Right lobe of liver (tissue), 4 donors: ENCODE data around the gene CORO2B.

ENCODE experiments used
- CTCF ChIP-seq, 4 donors: fragments of 200-600 bp in 3 of 4; fragments of 450-650 bp in 1 of 4; IDR thresholded peaks; one replicate each; pipeline versions ENCODE4 v1.5.1 to v1.8.0; 2016 to 2022; ENCODE audit warnings: antibody characterized with exemption in 4 of 4, mild to moderate bottlenecking in 2 of 4
- POLR2A ChIP-seq: fragments of 450-650 bp; IDR thresholded peaks from one replicate; pipeline ENCODE4 v1.6.1; 2017; ENCODE audit warnings: antibody characterized with exemption, mild to moderate bottlenecking
- donor health status: DM: no; HTN: no; CAD: no.
- donor health status: DM: no; HTN: no; CAD: no.
- donor health status: DM: no; HTN: yes; CAD: no.

GRCh38 chr15:68674975-68675374 is 96.2 kb downstream of the CORO2B start:
- TF ChIP-seq CTCF (IDR thresholded peaks at IDR 0.05) (no peak), POLR2A (no peak)
